Fibroblast of lung (primary cell): Measurements from ENCODE around the gene MS4A15. TPM values are rescaled to one million over a fixed set of nuclear protein-coding genes. Genes with fewer than 3 reads are reported as not detected.

ENCODE experiments used
- DNase-seq, 2 donors: peaks; one replicate each; pipeline versions ENCODE4 v3.0.0 to v3.0.0-alpha.2; 2010; ENCODE audit warnings: low read depth in 2 of 2
- H2AFZ ChIP-seq: 2 replicates; pipeline ENCODE4 v1.5.1; 2012; ENCODE audit warnings: low read length, control low read depth, inconsistent platforms
- H3K27ac ChIP-seq: 2 replicates; pipeline ENCODE4 v1.5.1; 2011; ENCODE audit warnings: low read length, control low read depth; ENCODE audit not compliant: insufficient read depth
- H3K27me3 ChIP-seq: 2 replicates; pipeline ENCODE4 v1.5.1; 2011; ENCODE audit warnings: mild to moderate bottlenecking, low read length; ENCODE audit not compliant: control insufficient read depth, insufficient read depth
- H3K36me3 ChIP-seq: 2 replicates; pipeline ENCODE4 v1.5.1; 2011; ENCODE audit warnings: low read length; ENCODE audit not compliant: control insufficient read depth, insufficient read depth
- H3K4me1 ChIP-seq: 2 replicates; pipeline ENCODE4 v1.5.1; 2011; ENCODE audit warnings: low read length; ENCODE audit not compliant: control insufficient read depth, insufficient read depth; ENCODE audit errors: extremely low read depth
- H3K4me2 ChIP-seq: 2 replicates; pipeline ENCODE4 v1.5.1; 2011; ENCODE audit warnings: low read length, control low read depth; ENCODE audit not compliant: insufficient read depth; ENCODE audit errors: extremely low read depth
- H3K4me3 ChIP-seq, 4 experiments: fragments of 200-600 bp in 1 of 4; sonication (generic) in 1 of 4; replicated peaks in 1 of 4; 2 replicates each; pipeline ENCODE4 v1.5.1; 2011 to 2016; ENCODE audit warnings: low read length in 4 of 4, low read depth in 3 of 4, mild to moderate bottlenecking in 3 of 4, control low read depth in 2 of 4, inconsistent platforms in 1 of 4, mixed read lengths in 1 of 4; ENCODE audit not compliant: insufficient read depth in 1 of 4; ENCODE audit errors: control extremely low read depth in 1 of 4
- H3K79me2 ChIP-seq: 2 replicates; pipeline ENCODE4 v1.5.1; 2012; ENCODE audit warnings: mild to moderate bottlenecking, low read length, inconsistent platforms; ENCODE audit not compliant: control insufficient read depth, insufficient read depth
- H3K9ac ChIP-seq: 2 replicates; pipeline ENCODE4 v1.5.1; 2011; ENCODE audit warnings: mild to moderate bottlenecking, low read length, control low read depth; ENCODE audit not compliant: insufficient read depth
- H3K9me3 ChIP-seq: 2 replicates; pipeline ENCODE4 v1.5.1; 2012; ENCODE audit warnings: low read depth, low read length; ENCODE audit not compliant: control insufficient read depth, insufficient read depth
- H4K20me1 ChIP-seq: 2 replicates; pipeline ENCODE4 v1.5.1; 2011; ENCODE audit warnings: low read length; ENCODE audit not compliant: control insufficient read depth, insufficient read depth; ENCODE audit errors: extremely low read depth
- CTCF ChIP-seq, 2 donors: IDR thresholded peaks in 1 of 2; conservative IDR thresholded peaks in 1 of 2; 1 replicate in 1 of 2; 2 replicates in 1 of 2; pipeline ENCODE4 v1.5.1; 2011 to 2012; ENCODE audit warnings: low read length in 2 of 2, control low read depth in 1 of 2, inconsistent platforms in 1 of 2, low read depth in 1 of 2, mild to moderate bottlenecking in 1 of 2
- EZH2 ChIP-seq: IDR thresholded peaks from 2 replicates; pipeline ENCODE4 v1.5.1; 2012; ENCODE audit warnings: low read length, control low read depth, mild to moderate bottlenecking; ENCODE audit errors: missing control alignments
- polyA plus RNA-seq, 2 donors: library from polyadenylated mRNA; depleted of rRNA in 1 of 2; stranded (reverse) in 1 of 2; unstranded in 1 of 2; fragments of >200 nt; gene quantifications; 2 replicates each; pipeline ENCODE4 v1.2.1, GENCODE V29; 2011 to 2012; ENCODE audit warnings: missing spikeins in 1 of 2
- total RNA-seq: library from RNA; depleted of rRNA; stranded (reverse); fragments of >200 nt; gene quantifications from 2 replicates; pipeline ENCODE4 v1.2.1, GENCODE V29; 2014

Gene MS4A15
- total and polyA plus RNA-seq, 2 donors (not counting 1 experiment from before 2014, with no cell fraction given), result not detected

GRCh38 chr11:60750911-60751310 is 5.8 kb upstream of the MS4A15 start:
- Histone ChIP-seq H3K27ac (no peak overlapping the region), H3K79me2 (no peaks in the 10 kb centered on the region), H2AFZ (no peak overlapping the region), H4K20me1 (no peaks in the 10 kb centered on the region), H3K36me3 (no peaks in the 10 kb centered on the region), H3K4me1 (no peaks in the 10 kb centered on the region), H3K4me2 (no peak overlapping the region), H3K9me3 (no peaks in the 10 kb centered on the region), H3K27me3 (no peaks in the 10 kb centered on the region), H3K4me3 (no peak overlapping the region), H3K9ac (no peak overlapping the region)
- TF ChIP-seq CTCF (conservative IDR thresholded peaks at IDR 0.05 in 1 of 2, IDR thresholded peaks at IDR 0.05 in 1 of 2; ENCODE audit: low read depth in 1 of 2, low read length in 2 of 2) (no peak), EZH2 (no peak)
- DNase-seq, result no peak

- no peak for TF ChIP-seq CTCF (conservative IDR thresholded peaks at IDR 0.05 in 1 of 2, IDR thresholded peaks at IDR 0.05 in 1 of 2; ENCODE audit: low read depth in 1 of 2, low read length in 2 of 2)
- TF ChIP-seq EZH2, result no peak
- DNase-seq, result no peak
- Histone ChIP-seq H3K27me3 (no peaks in the 10 kb centered on the region), H3K4me1 (no peaks in the 10 kb centered on the region), H3K9me3 (no peaks in the 10 kb centered on the region), H3K4me2 (no peak overlapping the region), H3K4me3 (no peak overlapping the region), H2AFZ (no peak overlapping the region), H3K36me3 (no peaks in the 10 kb centered on the region), H3K79me2 (no peaks in the 10 kb centered on the region), H3K27ac (no peak overlapping the region), H3K9ac (no peak overlapping the region), H4K20me1 (no peaks in the 10 kb centered on the region)
Observed at GRCh38 chr11:60753309-60753708, 3.4 kb upstream of the MS4A15 start.

- Histone ChIP-seq H3K27me3 (no peaks in the 10 kb centered on the region), H2AFZ (no peak overlapping the region), H3K9me3 (no peaks in the 10 kb centered on the region), H3K79me2 (no peaks in the 10 kb centered on the region), H3K36me3 (no peaks in the 10 kb centered on the region), H3K9ac (no peak overlapping the region), H3K4me1 (no peaks in the 10 kb centered on the region), H4K20me1 (no peaks in the 10 kb centered on the region), H3K27ac (no peak overlapping the region), H3K4me2 (no peak overlapping the region), H3K4me3 (no peak overlapping the region)
- TF ChIP-seq EZH2, result no peak
- no peak for TF ChIP-seq CTCF (conservative IDR thresholded peaks at IDR 0.05 in 1 of 2, IDR thresholded peaks at IDR 0.05 in 1 of 2; ENCODE audit: low read depth in 1 of 2, low read length in 2 of 2)
- DNase-seq, result no peak
Observed at GRCh38 chr11:60754887-60755286, 1.8 kb upstream of the MS4A15 start.
